SK-MEL-5 (cell line): ENCODE measurements around the gene GNA12. TPM values are rescaled to one million over a fixed set of nuclear protein-coding genes. Genes with fewer than 3 reads are reported as not detected.

ENCODE experiments used
- DNase-seq: peaks from one replicate; pipeline ENCODE4 v3.0.0-alpha.2; 2016; ENCODE audit warnings: low read depth, low spot score
- in situ Hi-C: cut with HindIII; loops from 2 replicates; pipeline ENCODE4 v1.10.0; 2016; ENCODE audit warnings: low sequenced_read_pairs, high pct_unique_total_duplicates, low pct_unique_long_range_greater_than_20kb
- total RNA-seq: library from RNA; depleted of rRNA; stranded (reverse); fragments of >200 nt; shearing (Covaris generic); gene quantifications from 2 replicates; pipeline ENCODE4 v1.2.3, GENCODE V29; 2014

Gene GNA12
- total RNA-seq, 1 experiment from 2014 or later: 10.2 TPM

DNA sequence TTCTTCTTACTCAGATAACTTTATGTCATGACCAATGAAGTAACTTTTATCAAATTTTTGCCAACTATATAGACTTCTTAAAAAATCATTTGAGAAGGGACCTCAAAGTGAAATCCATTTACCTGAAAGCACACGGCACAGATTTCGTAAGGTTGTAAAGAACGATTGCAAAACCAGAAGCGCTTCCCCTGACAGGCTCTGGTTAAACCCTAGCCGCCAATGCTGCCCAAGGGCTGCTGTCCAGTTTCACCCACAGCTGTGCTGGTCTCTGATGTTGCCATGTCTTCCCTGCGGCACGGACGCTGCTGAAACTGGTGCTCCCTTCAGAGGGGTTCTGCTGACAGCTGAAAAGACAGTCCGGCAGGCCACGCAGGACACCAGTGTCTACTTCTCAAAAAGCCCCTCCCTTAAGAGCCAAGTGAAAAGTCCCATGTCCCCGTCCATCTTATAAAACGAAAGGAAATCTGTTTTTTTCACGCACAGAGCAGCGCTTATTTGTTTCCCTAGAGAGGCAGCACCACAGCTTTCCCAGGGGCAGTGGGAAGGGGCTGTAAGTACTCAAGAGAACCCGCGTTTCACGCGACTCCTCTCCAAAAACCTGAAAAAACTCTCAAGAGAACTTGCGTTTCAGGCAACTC, 32.5 kb downstream of the GNA12 start:
- in situ Hi-C loops: no loop called here
- no peak for DNase-seq

DNA sequence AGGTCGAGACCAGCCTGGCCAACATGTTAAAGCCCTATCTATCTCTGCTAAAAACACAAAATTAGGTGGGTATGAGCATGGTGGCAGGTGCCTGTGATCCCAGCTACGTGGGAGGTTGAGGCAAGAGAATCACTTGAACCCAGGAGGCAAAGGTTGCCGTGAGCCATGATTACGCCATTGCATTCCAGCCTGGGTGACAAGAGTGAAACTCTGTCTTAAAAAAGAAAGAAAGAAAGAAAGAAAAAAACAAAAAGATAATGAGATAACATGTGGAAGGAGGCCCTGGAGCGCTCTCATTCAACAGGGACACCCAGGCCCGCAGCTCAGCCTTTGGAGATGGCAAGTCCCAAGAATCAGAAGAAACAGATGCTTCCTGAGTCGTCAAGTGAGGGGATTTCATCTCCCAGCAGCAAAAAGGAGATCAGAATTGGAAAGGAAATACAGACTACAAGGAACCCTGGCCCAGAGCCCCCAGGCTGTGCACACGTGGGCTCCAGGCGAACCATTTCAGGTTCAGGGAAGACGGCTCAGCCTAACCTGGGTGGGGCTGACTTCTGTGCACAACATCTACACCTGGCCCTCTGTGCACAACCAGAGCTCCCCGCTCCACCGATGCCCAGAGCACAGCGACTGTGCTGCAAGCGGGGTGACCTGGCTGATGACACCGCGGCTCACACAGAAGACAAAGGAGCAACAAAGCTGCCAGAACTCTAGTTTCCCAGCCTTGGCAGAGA, 33.3 kb downstream of the GNA12 start:
- in situ Hi-C loops: no loop called here
- DNase-seq: no peak

DNA sequence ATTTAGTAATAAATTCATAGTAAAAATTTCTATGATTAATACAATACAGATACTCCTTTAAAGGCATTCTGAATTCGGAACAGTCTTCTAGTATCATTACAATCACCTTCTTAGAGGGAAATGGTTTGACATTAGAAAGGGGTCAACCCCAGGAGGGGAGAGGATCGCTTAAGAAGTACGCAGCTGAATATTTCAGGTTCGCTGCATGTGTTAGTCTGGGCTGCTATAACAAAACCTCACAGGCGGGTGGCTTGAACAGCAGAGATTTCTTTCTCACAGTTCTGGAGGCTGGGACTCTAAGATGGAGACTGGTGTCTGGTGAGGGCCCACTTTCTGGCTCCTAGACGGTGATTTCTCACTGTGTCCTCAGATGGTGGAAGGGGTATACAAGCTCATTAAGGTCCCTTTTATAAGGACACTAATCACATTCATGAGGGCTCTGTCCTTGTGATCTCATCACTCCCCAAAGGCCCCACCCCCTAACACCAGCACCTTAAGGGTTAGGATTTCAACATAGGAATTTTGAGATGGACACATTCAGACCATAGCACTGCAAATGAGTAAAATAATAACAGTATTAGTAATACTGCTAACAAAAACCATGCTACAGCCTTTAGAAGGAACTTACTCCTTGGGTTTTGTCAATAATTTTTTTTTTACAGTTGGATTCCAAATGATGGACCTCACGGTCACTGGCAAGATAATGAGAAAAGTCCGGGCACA, 34.0 kb downstream of the GNA12 start:
- in situ Hi-C loops: no loop called here
- DNase-seq: no peak

DNA sequence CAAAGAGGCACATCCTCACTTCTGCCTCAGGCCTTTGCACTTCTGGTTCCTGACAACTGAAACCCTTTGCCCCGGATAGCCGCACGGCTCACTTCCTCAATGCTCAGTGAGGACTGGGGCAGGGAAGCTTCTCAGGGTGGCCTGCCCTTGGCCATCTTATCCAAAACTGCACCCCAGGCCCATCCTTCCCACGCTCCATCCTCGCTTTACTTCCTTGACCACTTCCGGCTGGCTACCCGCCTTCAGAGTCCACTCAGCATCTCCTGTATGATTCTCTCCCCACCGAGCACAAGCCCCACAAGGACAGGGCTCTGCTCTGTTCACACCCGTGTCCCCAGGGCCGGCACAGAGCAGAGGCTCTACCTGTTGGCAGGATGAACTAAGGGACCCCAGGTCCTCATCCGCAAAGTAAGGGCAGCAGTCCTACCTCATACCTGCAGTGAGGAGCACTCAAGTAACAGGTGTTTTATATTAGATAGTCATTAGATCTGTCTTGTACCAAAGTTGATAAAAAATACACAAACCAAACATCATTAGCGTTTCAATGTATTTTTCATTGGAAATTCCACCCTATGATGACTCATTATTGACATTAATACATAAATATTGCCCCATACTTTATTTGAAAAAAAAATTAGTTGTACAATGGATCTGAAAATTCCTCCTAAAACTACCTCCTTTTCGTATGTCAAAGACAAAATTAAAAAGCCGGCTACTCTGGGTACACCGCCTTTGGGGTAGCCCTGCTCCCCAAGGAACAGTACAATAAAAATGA, 35.0 kb downstream of the GNA12 start:
- in situ Hi-C loops: no loop called here
- DNase-seq: no peak

DNA sequence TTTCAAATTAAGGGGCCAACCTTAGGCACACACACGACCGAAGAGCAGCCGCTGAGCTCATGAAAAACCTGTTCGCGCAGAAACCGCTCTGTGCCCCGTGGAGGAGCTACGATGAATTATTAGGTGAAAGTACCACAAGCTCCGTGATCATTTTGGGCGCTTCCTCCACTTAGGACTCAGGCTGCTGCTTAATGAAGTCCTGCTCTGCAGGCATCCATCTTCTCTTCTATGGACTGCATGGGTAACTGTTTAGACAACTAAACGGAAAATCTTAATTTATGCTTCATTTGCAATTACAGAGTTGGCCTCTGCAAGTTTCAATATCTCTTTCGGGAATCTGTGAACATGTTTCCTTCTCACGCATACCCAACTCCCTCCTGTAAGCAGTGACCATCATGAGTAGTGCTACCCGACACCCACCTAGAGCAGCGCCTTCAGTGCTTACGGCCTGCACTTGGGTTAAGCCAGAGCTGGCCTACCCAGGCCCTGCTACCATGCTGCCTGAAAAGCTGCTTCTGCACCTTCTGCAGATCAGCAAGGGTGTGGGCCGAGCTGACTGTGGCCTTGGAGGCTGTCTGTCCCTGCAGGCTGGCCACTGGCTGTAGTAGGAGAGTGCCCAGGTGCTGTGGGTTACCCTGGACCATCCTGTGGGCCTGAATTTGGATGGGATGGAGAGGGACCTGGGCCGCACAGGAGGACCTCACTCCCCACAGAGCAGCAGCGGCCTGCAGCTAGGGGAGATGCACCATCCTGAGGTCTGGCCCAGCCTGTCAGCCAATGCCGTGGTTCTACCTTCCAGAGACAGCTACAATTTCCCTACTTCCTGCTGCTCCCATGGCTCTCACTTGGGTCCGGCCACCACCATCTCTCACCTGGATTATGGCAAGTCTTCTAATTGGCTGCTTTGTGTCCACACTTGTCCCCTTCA, 36.0 kb downstream of the GNA12 start:
- in situ Hi-C loops: no loop called here
- no peak for DNase-seq

DNA sequence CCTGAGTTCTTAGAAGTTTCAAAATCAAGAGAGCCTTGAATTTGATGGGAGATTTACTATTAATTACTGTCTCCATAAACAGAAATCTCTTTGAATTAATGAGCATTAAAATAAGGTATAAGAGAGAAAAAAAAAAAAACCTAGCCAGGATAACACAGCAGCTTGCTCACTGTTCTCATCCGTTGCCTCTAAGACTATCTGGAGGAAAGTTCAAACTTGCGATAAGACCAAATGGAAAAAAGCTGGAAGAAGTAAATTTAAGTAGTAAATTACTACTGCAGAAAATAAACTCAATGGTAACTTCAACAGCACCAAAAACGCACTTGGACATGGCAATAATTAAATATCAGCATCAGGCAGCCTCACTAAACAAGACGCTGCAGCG, 36.7 kb downstream of the GNA12 start:
- no peak for DNase-seq
- in situ Hi-C loops: no loop called here

DNA sequence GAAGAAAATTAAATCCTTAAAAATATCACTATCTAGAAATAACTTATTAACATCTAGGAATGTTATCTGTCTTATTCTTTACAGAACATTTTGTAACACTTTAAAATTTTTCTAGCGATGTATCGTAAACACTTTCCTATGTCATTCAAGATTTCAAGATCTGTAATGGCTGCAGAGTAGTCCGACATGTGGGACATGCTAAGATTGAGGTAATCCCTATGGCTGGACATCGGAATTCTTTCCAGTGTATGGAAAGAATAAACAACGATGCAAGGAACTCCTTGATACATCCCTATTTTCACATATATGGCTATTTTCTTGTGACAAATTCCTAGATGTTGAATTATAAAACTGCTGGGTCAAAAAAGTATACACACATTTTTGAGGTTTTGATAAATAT, 37.5 kb downstream of the GNA12 start:
- in situ Hi-C loops: no loop called here
- no peak for DNase-seq

DNA sequence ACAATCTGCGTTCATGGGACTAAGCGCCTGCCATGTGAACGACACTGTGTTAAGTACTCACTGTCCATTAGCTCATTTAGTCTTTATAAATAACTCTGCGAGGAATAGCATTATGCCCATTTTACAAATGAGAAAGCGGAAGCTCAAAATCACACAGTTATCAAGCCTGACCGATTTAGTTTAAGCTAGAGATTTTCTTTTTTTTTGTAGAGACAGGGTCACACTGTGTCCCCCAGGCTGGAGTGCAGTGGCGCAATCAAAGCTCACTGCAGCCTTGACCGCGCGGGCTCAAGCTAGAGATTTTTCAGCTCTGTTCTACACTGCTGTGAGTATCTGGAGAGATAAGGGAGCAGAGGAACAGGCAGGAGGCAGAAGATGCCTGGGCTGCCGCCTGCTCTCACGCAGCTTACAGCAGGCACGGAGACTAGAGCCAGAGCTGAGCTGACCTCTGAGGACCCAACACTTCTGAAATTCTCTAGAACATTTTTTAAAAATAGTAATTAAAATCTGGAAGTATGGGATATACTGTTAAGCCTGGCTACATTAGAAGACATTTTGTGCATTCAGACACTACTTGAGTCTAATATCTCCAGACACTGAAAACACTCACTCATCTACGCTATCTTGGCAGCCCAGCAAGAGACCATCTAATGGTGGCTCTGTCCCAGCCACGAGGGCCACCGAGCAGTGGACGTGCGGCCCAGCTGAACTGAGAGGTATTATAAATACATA, 38.7 kb downstream of the GNA12 start:
- in situ Hi-C loops: no loop called here

DNA sequence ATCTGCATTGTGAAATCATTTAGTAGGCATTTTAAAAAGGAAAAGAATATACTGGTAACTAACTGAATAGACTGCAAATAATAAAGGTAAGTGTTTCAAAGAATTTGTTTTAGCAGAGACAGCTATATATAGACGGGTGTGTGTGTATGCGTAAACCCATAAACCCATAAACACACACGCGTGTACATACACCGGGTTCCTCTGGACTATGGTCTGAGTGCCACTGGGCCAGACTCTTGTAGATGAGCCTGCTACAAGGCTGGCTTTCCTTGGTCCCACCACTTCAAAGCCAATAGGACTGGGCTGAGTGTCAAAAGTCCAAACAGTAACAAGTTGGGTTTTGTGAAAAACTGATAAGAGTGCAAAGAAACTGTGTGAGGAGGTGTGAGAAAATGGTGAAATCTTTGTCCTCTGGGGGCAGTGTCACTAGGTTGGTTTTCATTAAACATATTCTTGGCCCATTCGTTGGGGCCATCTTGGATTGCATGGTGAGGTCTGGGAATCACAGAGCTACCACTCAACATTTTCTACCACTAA, 39.8 kb downstream of the GNA12 start:
- DNase-seq: no peak
- in situ Hi-C loops: no loop called here

More for the DNA sequence above, 38.7 kb downstream of the GNA12 start:
- DNase-seq: no peak

DNA sequence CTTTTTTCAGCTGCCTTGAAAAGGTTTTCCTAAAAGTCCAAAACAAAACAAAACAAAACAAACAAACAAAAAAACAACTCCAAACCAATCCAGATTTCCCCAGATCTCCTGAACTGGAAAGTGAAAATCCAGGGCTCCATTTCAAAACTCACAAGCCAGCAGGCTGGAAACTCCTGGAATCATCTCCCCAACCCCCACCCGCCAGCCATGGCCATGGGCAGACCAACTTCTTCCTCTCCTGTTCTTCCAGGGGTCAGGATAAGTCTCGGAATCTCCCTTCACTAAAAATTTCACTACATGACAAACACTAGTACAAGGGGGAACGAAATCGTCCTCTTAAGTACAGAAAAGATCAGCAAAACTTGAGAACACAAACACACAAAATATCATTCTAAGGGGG, 40.4 kb downstream of the GNA12 start:
- no peak for DNase-seq
- in situ Hi-C loops: no loop called here

DNA sequence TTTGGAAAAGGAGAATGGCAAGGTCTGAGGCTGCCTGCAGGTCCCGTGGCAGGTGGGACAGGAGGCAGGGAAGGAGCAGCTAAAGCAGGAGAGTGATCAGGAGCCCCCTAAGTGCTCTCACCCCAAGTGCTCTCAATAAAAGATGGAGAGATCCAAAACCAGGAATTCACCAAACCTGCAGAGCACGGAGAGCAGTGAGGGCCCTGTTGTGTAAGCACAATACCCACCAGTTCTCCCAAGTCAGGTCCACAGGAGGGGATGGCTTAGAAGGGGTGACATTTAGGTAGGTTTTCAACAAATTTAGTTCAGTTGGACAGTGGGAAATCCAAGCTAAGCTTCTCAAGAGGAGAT, 40.8 kb downstream of the GNA12 start:
- in situ Hi-C loops: no loop called here
- no peak for DNase-seq

DNA sequence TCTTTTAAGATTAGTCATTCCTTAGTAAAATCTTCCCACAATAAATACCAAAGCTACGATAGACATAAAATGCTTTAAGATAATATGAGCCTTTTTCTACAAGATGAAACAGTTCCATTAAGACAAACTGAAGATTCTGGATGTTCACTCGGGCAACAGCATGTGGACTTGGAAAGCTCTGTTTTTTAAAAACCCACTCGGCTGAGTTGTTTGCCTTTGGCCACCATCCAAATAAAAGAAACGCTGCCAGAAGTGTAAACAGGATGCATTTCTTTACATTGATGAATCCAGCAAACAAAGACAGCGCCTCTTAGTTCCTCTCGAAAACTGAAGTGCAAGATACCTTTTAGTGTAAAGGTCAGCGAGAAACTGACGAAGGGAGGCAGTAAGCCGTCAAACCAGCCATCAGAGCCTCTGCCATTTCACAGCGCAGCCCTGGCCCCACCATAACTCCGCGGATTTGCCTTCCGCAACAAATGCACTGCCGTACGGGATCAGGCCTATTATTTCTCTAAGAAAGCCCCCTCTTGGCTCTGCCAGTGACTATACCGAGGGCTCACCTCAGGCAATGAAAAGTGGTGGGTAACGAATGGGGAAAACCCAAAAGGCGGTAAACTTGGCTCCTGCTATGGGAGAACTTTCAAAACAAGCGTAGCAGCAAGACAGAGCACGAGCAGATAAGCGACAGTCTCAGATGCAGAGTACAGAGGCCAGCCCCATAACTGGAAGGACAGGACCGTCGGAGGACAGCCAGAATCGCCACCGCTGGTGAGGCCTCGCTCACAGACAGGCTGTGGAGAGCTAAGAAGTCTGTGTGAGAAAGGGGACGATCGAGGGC, 41.4 kb downstream of the GNA12 start:
- in situ Hi-C loops: no loop called here
- DNase-seq: no peak

DNA sequence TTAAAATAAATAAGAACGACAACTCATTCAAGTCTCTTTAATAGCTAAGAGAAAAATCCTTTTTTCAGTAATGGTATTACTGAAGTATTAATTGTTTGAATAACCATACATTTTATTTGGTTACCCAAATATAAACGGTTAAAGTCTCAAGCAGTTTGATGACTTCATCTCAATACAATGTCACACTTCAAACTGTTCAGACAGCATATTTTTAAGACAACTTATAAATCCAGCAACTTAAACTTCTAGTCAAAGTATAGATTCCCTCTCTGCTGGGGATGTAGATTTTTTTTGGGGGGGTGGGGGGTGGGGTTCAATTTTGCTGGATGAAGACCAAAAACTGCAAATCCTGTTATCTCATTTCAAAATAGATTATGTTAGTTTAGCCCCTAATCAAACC, 42.0 kb downstream of the GNA12 start:
- DNase-seq: no peak
- in situ Hi-C loops: no loop called here

DNA sequence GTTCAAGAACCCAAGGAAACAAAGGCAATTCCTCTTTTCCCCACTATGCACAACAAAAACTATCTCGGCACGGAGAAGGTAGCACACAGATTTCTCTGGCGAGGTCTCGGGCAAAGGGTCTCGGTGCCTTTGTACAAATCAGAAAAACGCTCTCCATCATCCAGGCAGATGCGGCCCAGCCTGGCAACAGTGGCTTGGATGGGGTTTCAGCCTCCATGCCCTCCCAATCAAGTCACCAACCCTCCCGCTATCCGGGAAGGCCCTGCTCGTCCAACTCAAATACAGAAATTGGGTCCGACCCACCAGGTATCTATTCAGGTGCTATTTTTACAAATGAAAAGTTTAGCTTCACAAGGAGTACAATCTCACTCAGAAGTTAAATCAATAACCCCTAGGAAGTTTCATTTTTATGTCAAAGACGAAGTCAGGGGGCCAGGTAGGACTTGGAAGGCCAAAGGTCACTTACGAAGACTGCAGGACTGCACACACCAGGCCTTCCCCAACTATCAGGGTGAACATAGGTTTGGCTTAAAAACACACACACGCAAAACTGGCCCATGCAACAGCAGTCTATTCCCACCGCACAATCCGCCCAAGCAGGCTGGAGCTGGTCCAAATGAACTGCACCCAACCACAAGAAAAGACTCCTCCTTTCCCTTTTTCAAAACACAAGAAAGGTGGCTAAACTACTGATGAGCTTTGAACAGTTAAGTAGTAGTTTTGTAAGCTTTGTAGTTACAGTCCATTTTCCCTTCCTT, 43.0 kb downstream of the GNA12 start:
- DNase-seq: no peak
- in situ Hi-C loops: no loop called here
